Uterus (tissue), 4 donors: ENCODE data around the gene PRKN. TPM values are rescaled to one million over a fixed set of nuclear protein-coding genes. Genes with fewer than 3 reads are reported as not detected.
"Not testable (repeated sequence)": the region's sequence is repeated elsewhere in the genome, so short reads cannot be mapped to it uniquely, and the experiment has no call there.

Experiments
- DNase-seq, 2 donors: peaks; one replicate each; pipeline ENCODE4 v3.0.0-alpha.2; 2019 to 2020
- H3K27ac ChIP-seq, 2 donors: fragments of 200-600 bp; sonication (generic); 1 replicate in 1 of 2; 2 replicates in 1 of 2; pipeline ENCODE4 v1.5.1; 2016 to 2018
- H3K27me3 ChIP-seq, 2 donors: fragments of 200-600 bp; sonication (generic); one replicate each; pipeline ENCODE4 v1.5.1; 2018 to 2019; ENCODE audit warnings: control low read depth in 1 of 2
- H3K36me3 ChIP-seq, 2 donors: fragments of 200-600 bp; sonication (generic); one replicate each; pipeline ENCODE4 v1.5.1; 2019; ENCODE audit warnings: control low read depth in 1 of 2
- H3K4me1 ChIP-seq, 2 donors: fragments of 200-600 bp; sonication (generic); one replicate each; pipeline ENCODE4 v1.5.1; 2018 to 2019; ENCODE audit warnings: control low read depth in 1 of 2
- H3K4me3 ChIP-seq, 2 donors: fragments of 200-600 bp; sonication (generic); 1 replicate in 1 of 2; 2 replicates in 1 of 2; pipeline ENCODE4 v1.5.1; 2018 to 2019; ENCODE audit warnings: mild to moderate bottlenecking in 1 of 2
- H3K9me3 ChIP-seq, 2 donors: fragments of 200-600 bp; sonication (generic); one replicate each; pipeline ENCODE4 v1.5.1; 2019; ENCODE audit warnings: control low read depth in 1 of 2
- CTCF ChIP-seq, 4 experiments: fragments of 200-600 bp in 2 of 4; fragments of 450-650 bp in 2 of 4; sonication (generic) in 2 of 4; IDR thresholded peaks; one replicate each; pipeline ENCODE4 v1.5.1; 2016 to 2019; ENCODE audit warnings: antibody characterized with exemption in 4 of 4, mild to moderate bottlenecking in 2 of 4, moderate library complexity in 1 of 4
- POLR2A ChIP-seq, 2 donors: fragments of 450-650 bp; IDR thresholded peaks; one replicate each; pipeline ENCODE4 v1.6.1; 2016; ENCODE audit warnings: antibody characterized with exemption in 2 of 2, mild to moderate bottlenecking in 1 of 2, moderate library complexity in 1 of 2
- intact Hi-C: fragments of 100-400 bp; cut with DNase I; formaldehyde crosslinking; loops from one replicate; pipeline ENCODE4 v1.15.1; 2023; ENCODE audit warnings: low total_unique reads
- total RNA-seq, 4 donors: library from RNA; depleted of rRNA in 3 of 4; stranded (reverse); fragments of >200 nt in 3 of 4; gene quantifications; one replicate each; pipeline versions ENCODE4 v1.1.0 to v1.2.4, GENCODE V29; 2014 to 2023
- donor health status: DM: yes; HTN: yes; CAD: no.

Gene PRKN
- total RNA-seq, 4 donors from 2014 or later = 10.2 to 21.3 (median 13.1) TPM

- no peak overlapping the region for H3K4me3 ChIP-seq
- no peak for DNase-seq
- TF ChIP-seq CTCF (IDR thresholded peaks at IDR 0.05) = no peak
- no peak for TF ChIP-seq POLR2A (IDR thresholded peaks at IDR 0.05)
- intact Hi-C loops = no loop called here
- no peaks in the 10 kb centered on the region for H3K4me1 ChIP-seq
- no peaks in the 10 kb centered on the region for H3K9me3 ChIP-seq
- H3K36me3 ChIP-seq = no peaks in the 10 kb centered on the region
- H3K27me3 ChIP-seq = no peaks in the 10 kb centered on the region
- H3K27ac ChIP-seq = no peak overlapping the region
These were observed 1400.1 kb downstream of the PRKN start for GRCh38 chr6:161327360-161327953.

- intact Hi-C loops = no loop called here
- no peaks in the 10 kb centered on the region for H3K27me3 ChIP-seq
- H3K36me3 ChIP-seq = no peaks in the 10 kb centered on the region
- H3K4me1 ChIP-seq = no peaks in the 10 kb centered on the region
- no peak overlapping the region for H3K4me3 ChIP-seq
- DNase-seq = no peak
- TF ChIP-seq CTCF (IDR thresholded peaks at IDR 0.05) (no peak), POLR2A (IDR thresholded peaks at IDR 0.05) (no peak)
- H3K9me3 ChIP-seq = no peaks in the 10 kb centered on the region
- H3K27ac ChIP-seq = no peak overlapping the region
These were observed 1408.3 kb downstream of the PRKN start for GRCh38 chr6:161319231-161319630.

DNA sequence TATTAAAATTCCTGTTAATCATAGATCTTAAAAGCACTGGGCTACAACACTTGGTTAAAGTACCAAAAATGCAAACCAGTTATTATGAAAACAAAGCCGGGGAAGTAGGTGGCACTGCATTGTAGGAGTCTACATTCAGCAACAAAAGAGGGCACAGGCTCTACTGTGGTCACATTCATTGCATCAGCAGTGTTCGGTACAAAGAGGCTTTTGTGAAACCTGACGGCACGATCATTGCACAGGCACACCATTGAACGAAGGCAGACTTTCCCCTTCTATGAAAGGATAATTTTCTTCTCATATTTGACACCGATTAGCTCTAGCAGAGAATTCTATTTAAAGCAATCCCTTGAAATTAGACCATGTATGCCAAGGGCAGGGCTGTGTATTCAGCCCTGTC, 1409.1 kb downstream of the PRKN start:
- DNase-seq = no peak
- Histone ChIP-seq H3K36me3 (no peaks in the 10 kb centered on the region), H3K9me3 (no peaks in the 10 kb centered on the region), H3K4me1 (no peaks in the 10 kb centered on the region), H3K4me3 (no peak overlapping the region), H3K27ac (no peak overlapping the region), H3K27me3 (no peaks in the 10 kb centered on the region)
- intact Hi-C loops = no loop called here
- no peak for TF ChIP-seq CTCF (IDR thresholded peaks at IDR 0.05)

GRCh38 chr6:161316531-161316930, 1411.0 kb downstream of the PRKN start:
- Histone ChIP-seq H3K9me3 (no peaks in the 10 kb centered on the region), H3K27me3 (no peaks in the 10 kb centered on the region), H3K4me1 (no peaks in the 10 kb centered on the region), H3K36me3 (no peaks in the 10 kb centered on the region), H3K27ac (no peak overlapping the region), H3K4me3 (no peak overlapping the region)
- TF ChIP-seq CTCF (IDR thresholded peaks at IDR 0.05) (no peak), POLR2A (IDR thresholded peaks at IDR 0.05) (no peak)
- intact Hi-C loops = no loop called here
- no peak for DNase-seq

- intact Hi-C loops, H3K27ac ChIP-seq, H3K4me1 ChIP-seq, H3K27me3 ChIP-seq, H3K36me3 ChIP-seq, DNase-seq, H3K4me3 ChIP-seq, H3K9me3 ChIP-seq: not testable (repeated sequence)
These were observed 1412.2 kb downstream of the PRKN start for GRCh38 chr6:161315246-161315917.

- H3K9me3 ChIP-seq, DNase-seq, intact Hi-C loops, H3K36me3 ChIP-seq, H3K4me3 ChIP-seq, H3K27ac ChIP-seq, H3K27me3 ChIP-seq, H3K4me1 ChIP-seq: not testable (repeated sequence)
These were observed 1412.9 kb downstream of the PRKN start for GRCh38 chr6:161314541-161315245.
